ENCODE results near the gene HRH1.
A peak's percentile ranks its signal among the peaks of the same experiment; 100 is the strongest.
"Not testable (repeated sequence)": the region's sequence is repeated elsewhere in the genome, so short reads cannot be mapped to it uniquely, and the experiment has no call there.

Gene HRH1

GRCh38 chr3:11154036-11154952 is at the start of gene HRH1:
Gene HRH1, plus strand, starts transcription at chr3:11154493. Its CDS starts 104,545 bp downstream, at chr3:11259038.
- no peak for DNase-seq

DNA sequence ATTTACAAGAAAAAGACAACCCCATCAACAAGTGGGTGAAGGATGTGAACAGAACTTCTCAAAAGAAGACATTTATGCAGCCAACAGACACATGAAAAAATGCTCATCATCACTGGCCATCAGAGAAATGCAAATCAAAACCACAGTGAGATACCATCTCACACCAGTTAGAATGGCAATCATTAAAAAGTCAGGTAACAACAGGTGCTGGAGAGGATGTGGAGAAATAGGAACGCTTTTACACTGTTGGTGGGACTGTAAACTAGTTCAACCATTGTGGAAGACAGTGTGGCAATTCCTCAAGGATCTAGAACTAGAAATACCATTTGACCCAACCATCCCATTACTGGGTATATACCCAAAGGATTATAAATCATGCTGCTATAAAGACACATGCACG is 41.0 kb upstream of the HRH1 start:
- DNase-seq: not testable (repeated sequence)

- DNase-seq: no peak
Measured at GRCh38 chr3:11115548-11115947, 38.7 kb upstream of the HRH1 start.

- no peak for DNase-seq
Measured at GRCh38 chr3:11116336-11117059, 37.8 kb upstream of the HRH1 start.

DNA sequence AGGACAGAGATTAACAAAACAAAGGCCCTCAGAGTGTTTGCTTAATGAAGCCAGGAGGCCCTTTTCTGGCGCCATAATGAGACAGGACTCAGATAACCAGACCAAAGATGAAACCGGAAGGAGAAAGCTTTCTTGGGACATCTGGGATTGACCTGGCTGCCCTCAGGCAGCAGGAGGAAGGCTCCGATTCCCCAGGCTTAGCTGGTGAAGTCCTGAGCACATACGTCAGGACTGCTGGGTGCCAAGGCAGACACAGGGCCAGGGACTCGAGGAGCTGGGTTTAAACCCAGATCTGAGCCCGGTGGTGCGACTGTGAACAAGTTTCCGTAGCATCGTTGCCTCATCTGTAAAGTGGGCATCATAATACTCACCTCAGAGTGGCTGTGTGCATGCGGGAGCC is 36.7 kb upstream of the HRH1 start:
- DNase-seq: no peak

DNA sequence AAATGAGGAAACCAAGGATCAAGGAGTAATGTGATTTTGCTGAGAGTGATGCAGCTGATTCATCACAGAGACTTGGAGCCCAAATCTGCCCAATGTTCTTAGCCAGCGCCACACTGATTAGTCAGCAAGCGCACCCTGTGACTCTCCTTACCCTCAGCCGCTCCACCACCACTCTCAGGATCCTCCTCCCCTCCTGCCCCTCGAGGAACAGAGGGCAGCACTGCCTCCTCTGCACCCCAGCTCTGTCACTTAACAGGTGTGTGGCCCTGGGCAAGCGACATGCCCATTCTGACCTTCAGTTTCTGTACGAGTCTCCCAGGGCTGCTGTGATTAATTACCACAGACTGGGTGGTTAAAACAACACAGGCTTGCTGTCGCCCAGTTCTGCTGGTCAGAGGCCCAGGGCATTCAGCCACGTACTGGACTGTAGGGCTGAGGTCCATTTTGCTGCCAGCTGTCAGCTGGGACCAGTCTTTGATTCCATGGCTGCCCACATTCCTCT is 36.1 kb upstream of the HRH1 start:
- DNase-seq: no peak

- DNase-seq: no peak
Measured at GRCh38 chr3:11120091-11120805, 34.0 kb upstream of the HRH1 start.

GRCh38 chr3:11126653-11127052 is 27.6 kb upstream of the HRH1 start:
- no peak for DNase-seq

DNA sequence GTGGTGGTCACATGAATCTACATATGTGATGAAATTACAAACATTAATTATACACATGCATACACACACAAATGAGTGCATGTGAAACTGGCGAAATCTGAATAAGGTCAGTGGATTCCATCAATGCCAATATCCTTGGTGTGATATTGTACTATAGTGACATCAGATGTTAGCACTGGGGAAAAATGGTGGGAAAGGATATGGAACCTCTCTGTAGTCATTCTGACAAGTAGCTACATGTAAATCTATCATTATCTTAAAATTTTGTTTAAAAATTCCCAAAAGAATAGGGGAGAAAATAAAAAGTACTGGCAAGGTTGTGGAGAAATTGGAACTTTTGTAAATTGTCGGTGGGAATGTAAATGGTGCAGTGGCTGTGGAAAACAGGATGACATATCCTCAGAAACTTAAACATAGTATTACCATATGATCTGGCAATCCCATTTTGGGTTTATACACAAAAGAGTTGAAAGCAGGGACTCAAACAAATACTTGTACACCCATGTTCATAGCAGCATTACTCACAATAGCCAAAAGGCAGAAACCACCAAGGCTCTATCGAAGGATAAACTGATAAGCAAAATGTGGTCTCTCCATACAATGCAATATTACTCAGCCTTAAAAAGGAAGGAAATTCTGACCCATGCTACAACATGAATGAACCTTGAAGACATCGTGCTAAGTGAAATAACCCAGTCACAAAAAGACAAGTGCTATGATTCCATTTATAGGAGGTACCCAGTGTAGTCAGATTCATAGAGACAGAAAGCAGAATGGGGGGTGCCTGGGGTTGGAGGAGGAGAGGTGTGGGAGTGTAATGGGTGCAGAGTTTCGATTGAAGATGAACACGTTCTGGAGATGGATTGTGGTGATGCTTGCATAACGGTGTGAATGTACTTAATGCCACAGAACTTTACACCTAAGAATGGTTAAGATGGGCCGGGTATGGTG is 25.3 kb upstream of the HRH1 start:
- no peak for DNase-seq

GRCh38 chr3:11130385-11130784 is 23.9 kb upstream of the HRH1 start:
- no peak for DNase-seq

- DNase-seq: no peak
Measured at GRCh38 chr3:11131371-11131770, 22.9 kb upstream of the HRH1 start.

- DNase-seq: not testable (repeated sequence)
Measured at GRCh38 chr3:11131886-11132285, 22.4 kb upstream of the HRH1 start.

DNA sequence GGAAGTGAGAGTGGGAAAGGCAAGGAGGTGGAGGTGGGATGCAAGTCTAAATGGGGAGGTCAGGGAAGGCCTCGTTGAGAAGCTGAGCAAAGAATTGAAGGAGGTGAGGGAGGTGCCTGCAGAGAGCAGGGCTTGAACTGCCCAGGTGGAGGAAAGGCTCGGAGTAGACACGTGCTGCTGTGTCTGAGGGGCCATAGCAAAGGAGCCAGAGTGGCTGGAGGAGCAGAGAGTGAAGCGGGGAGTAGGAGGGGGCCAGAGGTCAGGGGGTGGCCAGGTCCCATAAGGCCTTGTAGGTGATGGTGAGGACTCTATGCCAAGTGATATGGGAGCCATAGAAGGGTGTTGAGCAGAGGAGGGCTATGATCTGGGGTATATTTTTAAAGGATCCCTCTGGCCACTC is 21.4 kb upstream of the HRH1 start:
- DNase-seq: no peak

DNA sequence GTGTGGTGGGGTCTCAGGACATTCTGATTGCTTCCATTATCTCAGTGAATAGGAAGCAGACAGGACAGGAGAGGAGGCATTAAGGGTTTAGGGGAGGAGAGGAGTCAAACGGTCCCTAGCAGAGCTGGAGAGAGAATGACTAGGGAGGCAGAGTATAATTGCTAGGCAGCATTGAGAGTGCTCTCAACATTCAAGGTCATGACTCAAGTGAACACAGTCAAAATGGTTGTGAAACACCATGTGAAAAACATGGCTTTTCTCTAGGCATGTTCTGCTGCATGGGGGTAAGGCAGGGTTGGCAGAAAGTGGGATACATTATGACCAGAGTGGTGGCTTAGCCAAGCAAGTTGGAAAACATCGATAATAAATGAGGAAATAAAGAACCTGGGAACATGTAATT is 19.5 kb upstream of the HRH1 start:
- DNase-seq: no peak

DNA sequence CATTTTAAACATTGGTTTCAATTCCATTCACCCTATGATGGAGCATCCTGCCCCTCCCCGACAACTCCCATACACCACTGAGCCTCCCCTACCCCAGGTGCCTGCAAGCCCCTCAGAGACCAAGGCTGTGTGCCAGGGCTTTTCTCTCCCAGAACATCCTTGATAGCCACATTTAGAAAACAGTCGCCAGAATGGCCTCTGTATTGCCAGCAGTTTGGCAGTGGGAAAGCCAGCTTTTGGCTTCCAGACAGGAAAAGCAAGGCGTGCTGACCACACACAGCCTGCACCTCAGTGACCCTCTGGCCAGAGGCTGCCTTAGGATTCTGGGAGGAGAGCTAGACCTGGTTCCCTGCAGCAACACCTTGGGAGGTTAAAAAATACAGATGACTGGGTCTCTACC is 18.2 kb upstream of the HRH1 start:
- no peak for DNase-seq

- DNase-seq: no peak
Measured at GRCh38 chr3:11136830-11137626, 17.3 kb upstream of the HRH1 start.

- no peak for DNase-seq
Measured at GRCh38 chr3:11137627-11137959, 16.7 kb upstream of the HRH1 start.

- DNase-seq: no peak
Measured at GRCh38 chr3:11138371-11138770, 15.9 kb upstream of the HRH1 start.

DNA sequence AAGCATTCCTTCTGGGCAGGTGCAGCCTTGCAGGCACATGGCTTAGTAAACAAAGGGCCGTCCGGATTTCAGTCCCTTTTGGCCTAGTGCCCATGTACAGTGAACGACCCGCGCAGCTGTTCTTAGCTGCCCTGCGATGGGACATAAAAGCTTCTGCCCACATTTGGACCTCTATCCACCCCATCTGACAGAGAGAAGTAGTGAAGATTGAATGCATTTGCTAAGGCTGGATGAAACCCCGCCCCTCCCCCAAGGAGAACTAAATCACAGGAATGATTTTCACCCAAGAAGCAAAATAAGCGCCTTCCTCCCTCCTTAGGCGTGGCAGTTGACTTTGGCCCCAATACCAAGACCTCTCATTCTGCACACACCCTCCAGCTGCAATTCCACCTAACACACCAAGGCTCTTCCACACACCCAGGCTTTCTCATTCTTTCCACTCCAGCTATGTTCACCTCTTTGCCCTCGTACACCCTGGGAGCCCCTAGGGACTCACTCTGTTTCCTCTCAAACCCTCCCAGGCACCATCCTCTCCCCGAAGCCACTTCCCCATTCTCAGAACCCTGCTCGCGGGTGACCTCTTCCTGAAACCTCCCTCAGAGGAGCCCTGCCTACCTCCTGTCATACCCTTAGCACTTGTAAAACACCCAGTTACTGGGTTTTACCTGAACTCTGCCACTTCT is 14.1 kb upstream of the HRH1 start:
- DNase-seq: peak; percentile 65

GRCh38 chr3:11140713-11141104 is 13.6 kb upstream of the HRH1 start:
- no peak for DNase-seq

GRCh38 chr3:11143476-11143875 is 10.8 kb upstream of the HRH1 start:
- DNase-seq: no peak

Data from activated CD4-positive, alpha-beta T cell treated with anti-CD3 and anti-CD28 coated beads, Interleukin-2, Interleukin-6, amounts not matched to agents 100 ng/mL and 50 ng/mL, durations not matched to agents 16 hours and 8 hours (primary cell).